MCF 10A (cell line): ENCODE results near the gene SEC14L3. TPM values are rescaled to one million over a fixed set of nuclear protein-coding genes. Genes with fewer than 3 reads are reported as not detected.

Experiments used
- BruUV-seq: library from RNA; stranded (reverse); fragments of 400-500 nt; replicated peaks from 2 replicates; lab custom pipeline; 2021; lab: Mats Ljungman, UMichigan
- CTCF ChIA-PET: fragments of 300-600 bp; sonication (Branson Sonifier 250); formaldehyde crosslinking; extraction: SDS; loops from one replicate; lab custom pipeline; 2021; ENCODE audit warnings: antibody characterized with exemption, inconsistent platforms; lab: Yijun Ruan, JAX
- POLR2A ChIA-PET: fragments of 300-600, 350-650 bp; sonication (Branson Sonifier 250); formaldehyde crosslinking; extraction: SDS; loops from one replicate; lab custom pipeline; 2020; ENCODE audit warnings: antibody characterized with exemption, inconsistent platforms; lab: Yijun Ruan, JAX
- DNase-seq: peaks from one replicate; pipeline ENCODE4 v3.0.0-alpha.2; 2018; ENCODE audit not compliant: unreplicated experiment
- H3K27ac Mint-ChIP-seq: one replicate; pipeline ENCODE4 v1.8.0; 2022; ENCODE audit warnings: mild to moderate bottlenecking, low read depth, mixed read lengths; ENCODE audit not compliant: unreplicated experiment
- H3K27me3 Mint-ChIP-seq: one replicate; pipeline ENCODE4 v1.8.0; 2022; ENCODE audit warnings: mixed read lengths; ENCODE audit not compliant: insufficient read depth, unreplicated experiment
- H3K36me3 Mint-ChIP-seq: one replicate; pipeline ENCODE4 v1.8.0; 2022; ENCODE audit warnings: mild to moderate bottlenecking, moderate library complexity, mixed read lengths; ENCODE audit not compliant: insufficient read depth, unreplicated experiment
- H3K4me1 Mint-ChIP-seq: one replicate; pipeline ENCODE4 v1.8.0; 2022; ENCODE audit warnings: mixed read lengths; ENCODE audit not compliant: insufficient read depth, unreplicated experiment
- H3K4me3 Mint-ChIP-seq: one replicate; pipeline ENCODE4 v1.8.0; 2022; ENCODE audit warnings: mild to moderate bottlenecking, moderate library complexity, mixed read lengths; ENCODE audit not compliant: unreplicated experiment
- H3K9me3 Mint-ChIP-seq: one replicate; pipeline ENCODE4 v1.8.0; 2022; ENCODE audit warnings: mixed read lengths; ENCODE audit not compliant: unreplicated experiment
- CTCF ChIP-seq: fragments of 200-600 bp; IDR thresholded peaks from one replicate; pipeline ENCODE4 v1.8.0; 2022; ENCODE audit warnings: antibody characterized with exemption, mild to moderate bottlenecking; ENCODE audit not compliant: unreplicated experiment
- intact Hi-C: fragments of 100-400 bp; cut with micrococcal nuclease; formaldehyde crosslinking; loops from 2 replicates; pipeline ENCODE4 v1.14.1; 2022
- total RNA-seq: library from RNA; stranded (reverse); gene quantifications from 2 replicates; pipeline ENCODE4 v1.2.3, GENCODE V29; 2022

The SEC14L3 gene
- total RNA-seq, 1 experiment from 2014 or later, result not detected

DNA sequence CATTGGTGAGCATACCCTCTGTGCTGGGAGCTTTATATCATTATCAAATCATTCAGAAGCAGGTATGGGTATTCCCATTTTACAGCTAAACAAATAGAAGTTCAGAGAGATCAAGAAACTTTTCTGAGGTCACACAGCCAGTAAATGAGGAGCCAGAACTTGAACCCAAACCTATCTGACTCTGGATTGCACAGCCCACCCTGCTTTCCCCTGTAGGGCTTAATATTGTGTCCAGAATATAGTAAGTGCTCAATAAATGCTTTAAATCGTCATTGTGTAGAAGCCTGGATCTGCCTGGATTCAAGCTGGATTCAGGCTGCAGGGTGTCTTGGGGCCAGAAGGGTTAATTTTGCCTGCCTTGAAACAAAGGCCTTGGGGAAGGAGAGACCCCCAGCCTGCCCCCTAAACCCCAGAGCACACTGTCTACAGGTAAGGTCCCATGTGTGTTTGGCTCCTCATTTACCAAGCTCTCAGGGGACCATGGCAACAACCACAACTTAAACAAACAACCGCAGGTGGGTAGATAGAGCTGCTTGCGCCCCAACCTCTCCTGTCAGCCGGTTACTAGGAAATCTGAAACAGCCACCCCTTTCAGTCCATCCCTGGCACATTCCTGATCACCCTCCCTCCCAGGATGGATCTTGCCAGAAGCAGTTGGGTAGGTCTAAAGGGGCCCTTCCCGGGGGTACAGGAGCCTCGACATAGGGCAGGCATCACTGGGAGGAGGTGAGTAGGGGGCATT, 3.0 kb upstream of the SEC14L3 start:
- Mint-ChIP-seq H3K36me3 (no peaks in the 10 kb centered on the region), H3K4me3 (no peak overlapping the region), H3K9me3 (peaks cover 6% of the 10 kb centered on the region), H3K27me3 (peaks cover 12% of the 10 kb centered on the region), H3K27ac (no peak overlapping the region), H3K4me1 (peaks cover 8% of the 10 kb centered on the region)
- ChIA-PET POLR2A (interaction anchor here (0.7 kb wide), 1 partner anchor 9 kb away, joined by 3 read pairs; no protein-coding TSS in a partner anchor), CTCF (interaction anchor here (0.9 to 4.2 kb wide), 4 partner anchors 10 to 185 kb away, joined by 3 to 27 read pairs (median 4); no protein-coding TSS in a partner anchor)
- intact Hi-C loops, result no loop called here
- no peak for TF ChIP-seq CTCF
- no peak for DNase-seq
- no TSS peak for BruUV-seq

GRCh38 chr22:30474121-30474520, 2.3 kb upstream of the SEC14L3 start:
- H3K9me3 Mint-ChIP-seq, result peaks cover 6% of the 10 kb centered on the region
- DNase-seq, result no peak
- H3K27ac Mint-ChIP-seq, result no peak overlapping the region
- no peak overlapping the region for H3K4me3 Mint-ChIP-seq
- ChIA-PET CTCF (interaction anchor here (0.6 to 4.2 kb wide), 3 partner anchors 11 to 804 kb away, joined by 3 to 27 read pairs (median 4); no protein-coding TSS in a partner anchor), POLR2A (no interaction called here)
- TF ChIP-seq CTCF, result no peak
- peaks cover 8% of the 10 kb centered on the region for H3K4me1 Mint-ChIP-seq
- BruUV-seq, result no TSS peak
- peaks cover 12% of the 10 kb centered on the region for H3K27me3 Mint-ChIP-seq
- H3K36me3 Mint-ChIP-seq, result no peaks in the 10 kb centered on the region
- intact Hi-C loops, result no loop called here

GRCh38 chr22:30472994-30473720, 1.3 kb upstream of the SEC14L3 start:
- POLR2A ChIA-PET, result interaction anchor here (0.8 kb wide), 1 partner anchor 15 kb away, joined by 3 read pairs; no protein-coding TSS in a partner anchor
- no peak overlapping the region for H3K4me3 Mint-ChIP-seq
- peaks cover 8% of the 10 kb centered on the region for H3K4me1 Mint-ChIP-seq
- DNase-seq, result peak; percentile 15
- peak overlapping the region; percentile 76 for H3K27ac Mint-ChIP-seq
- H3K36me3 Mint-ChIP-seq, result no peaks in the 10 kb centered on the region
- CTCF ChIA-PET, result interaction anchor here (0.6 to 4.2 kb wide), 4 partner anchors 12 to 803 kb away, joined by 3 to 27 read pairs (median 4); no protein-coding TSS in a partner anchor
- no peak for TF ChIP-seq CTCF
- peaks cover 6% of the 10 kb centered on the region for H3K9me3 Mint-ChIP-seq
- H3K27me3 Mint-ChIP-seq, result peaks cover 12% of the 10 kb centered on the region
- intact Hi-C loops, result no loop called here
- no TSS peak for BruUV-seq

DNA sequence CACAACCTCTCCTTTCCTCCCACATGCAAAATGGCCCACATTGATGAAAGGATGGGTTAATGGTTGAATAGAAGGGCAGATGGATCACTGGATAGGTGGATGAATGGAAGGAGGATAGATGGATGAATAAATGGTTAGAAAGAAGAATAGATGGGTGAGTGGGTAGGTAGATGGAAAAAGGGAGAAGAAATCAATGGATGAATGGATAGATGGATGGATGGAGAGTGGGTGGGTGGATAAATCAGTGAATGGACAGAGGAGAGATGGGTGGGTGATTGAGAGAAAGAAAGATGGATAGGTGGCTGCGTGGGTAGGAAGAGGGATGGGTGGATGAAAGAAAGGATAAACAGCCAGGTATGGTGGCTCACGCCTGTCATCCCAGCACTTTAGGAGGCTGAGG, 1.2 kb downstream of the SEC14L3 start:
- Mint-ChIP-seq H3K36me3 (no peaks in the 10 kb centered on the region), H3K27me3 (peaks cover 24% of the 10 kb centered on the region), H3K27ac (no peak overlapping the region), H3K4me1 (peaks cover 8% of the 10 kb centered on the region), H3K4me3 (no peak overlapping the region), H3K9me3 (peaks cover 6% of the 10 kb centered on the region)
- ChIA-PET POLR2A (interaction anchor here (0.7 kb wide), 1 partner anchor 266 kb away, joined by 3 read pairs; no protein-coding TSS in a partner anchor), CTCF (no interaction called here)
- no peak for DNase-seq
- no peak for TF ChIP-seq CTCF
- intact Hi-C loops, result no loop called here
- BruUV-seq, result no TSS peak
